Putamen (tissue), 1 donor: ENCODE measurements around the gene CAPN13.

Source experiments
- DNase-seq: peaks from one replicate; pipeline ENCODE4 v3.0.0-alpha.2; 2016; ENCODE audit warnings: low spot score

CAPN13 gene

DNA sequence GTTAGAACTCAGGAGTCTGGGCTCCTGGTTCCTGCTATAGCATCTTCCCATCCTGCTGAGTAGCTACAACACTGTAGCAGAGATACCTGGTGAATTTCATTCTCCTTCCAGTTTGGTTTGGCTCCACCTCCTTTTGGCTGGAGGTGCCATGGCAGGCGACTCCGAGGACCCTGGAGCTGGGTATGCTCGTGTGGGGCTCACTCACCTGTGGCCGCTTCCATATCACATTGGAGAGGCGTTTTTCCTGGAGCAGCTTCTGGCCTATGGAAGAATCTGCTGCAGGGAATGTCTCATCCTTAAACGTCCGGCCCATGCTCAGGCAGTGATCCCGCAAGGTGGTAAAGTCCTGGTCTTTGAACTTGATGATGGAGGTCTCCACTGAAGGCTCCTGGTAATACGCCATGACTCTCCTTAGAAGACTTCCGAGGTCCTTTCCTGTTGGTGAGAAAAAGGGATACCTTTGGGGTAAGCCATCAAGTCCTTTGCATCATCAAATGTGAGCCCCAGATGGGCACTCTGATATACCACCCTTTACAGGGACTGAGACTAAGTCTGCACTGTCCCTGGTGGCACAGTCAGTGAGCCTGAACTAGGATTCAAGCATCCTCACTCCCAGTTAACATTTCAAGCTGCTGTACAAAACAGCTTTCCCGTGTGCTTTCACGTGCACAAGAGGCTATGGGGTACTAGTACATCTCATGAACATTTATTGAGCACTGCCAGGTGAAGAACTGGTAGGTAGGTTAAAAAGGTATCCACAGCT lies 20.1 kb downstream of the CAPN13 start:
- DNase-seq, result no peak

DNA sequence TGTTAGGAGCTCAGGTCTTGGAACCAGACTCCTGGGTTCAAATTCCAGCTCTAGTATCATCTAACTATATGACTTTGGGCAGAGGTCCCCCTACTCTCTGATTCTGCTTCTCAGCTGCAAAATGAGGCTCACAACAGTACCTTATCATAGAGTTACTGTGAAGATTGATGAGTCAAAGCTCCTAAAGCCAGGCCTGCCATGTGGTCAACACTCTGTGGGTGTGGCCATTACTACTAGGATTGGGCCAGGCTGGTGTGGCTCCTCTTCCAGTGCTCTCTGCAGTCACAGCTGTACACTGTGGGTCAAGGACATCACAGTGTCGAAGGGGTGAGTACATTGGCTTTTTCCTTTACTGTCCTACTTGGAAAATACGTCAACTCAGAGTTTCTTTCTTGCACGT lies 22.6 kb downstream of the CAPN13 start:
- DNase-seq, result no peak

DNA sequence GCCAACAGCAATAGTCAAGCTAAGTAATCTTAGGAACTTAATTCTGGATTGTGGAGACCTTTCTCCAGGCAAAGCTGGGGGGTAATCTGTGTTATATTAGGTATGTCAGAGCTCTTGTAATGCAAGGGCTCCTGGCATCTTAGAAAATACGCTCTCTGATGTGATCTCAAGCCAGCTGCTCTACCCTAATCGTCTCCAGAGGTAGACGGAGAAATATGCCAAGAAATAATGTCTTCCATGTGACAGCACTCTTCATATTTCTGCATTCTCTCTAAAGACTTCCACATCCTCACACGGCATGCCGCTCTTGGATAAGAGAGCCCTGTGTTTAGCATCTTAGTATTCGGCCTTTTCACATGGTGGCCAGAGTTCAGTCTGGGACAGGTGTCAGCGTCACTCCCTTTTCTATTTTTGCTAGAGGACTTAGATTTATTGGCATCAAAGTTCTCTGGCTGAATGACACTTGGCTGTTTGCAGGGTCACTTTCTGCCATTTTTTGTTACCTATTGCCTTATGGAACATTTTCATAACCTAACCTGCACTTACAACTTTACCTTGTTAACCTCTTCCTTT lies 25.2 kb downstream of the CAPN13 start:
- no peak for DNase-seq

DNA sequence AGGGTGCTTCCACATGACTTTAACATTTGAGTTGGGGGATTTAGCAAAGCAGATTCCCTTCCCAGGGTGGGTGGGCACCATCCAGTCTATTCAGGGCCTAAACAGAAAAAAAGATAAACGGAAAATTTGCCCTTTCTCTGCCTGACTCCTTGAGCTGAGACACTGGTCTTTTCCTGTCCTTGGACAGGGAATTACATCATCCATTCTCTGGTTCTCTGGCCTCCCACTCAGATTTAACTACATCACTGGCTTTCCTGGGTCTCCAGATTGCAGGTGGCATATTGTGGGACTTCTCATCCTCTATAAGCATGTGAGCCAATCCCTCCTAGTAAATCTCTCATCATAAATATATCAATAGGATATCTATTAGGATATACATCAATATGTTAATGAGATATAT lies 25.8 kb downstream of the CAPN13 start:
- DNase-seq, result no peak

DNA sequence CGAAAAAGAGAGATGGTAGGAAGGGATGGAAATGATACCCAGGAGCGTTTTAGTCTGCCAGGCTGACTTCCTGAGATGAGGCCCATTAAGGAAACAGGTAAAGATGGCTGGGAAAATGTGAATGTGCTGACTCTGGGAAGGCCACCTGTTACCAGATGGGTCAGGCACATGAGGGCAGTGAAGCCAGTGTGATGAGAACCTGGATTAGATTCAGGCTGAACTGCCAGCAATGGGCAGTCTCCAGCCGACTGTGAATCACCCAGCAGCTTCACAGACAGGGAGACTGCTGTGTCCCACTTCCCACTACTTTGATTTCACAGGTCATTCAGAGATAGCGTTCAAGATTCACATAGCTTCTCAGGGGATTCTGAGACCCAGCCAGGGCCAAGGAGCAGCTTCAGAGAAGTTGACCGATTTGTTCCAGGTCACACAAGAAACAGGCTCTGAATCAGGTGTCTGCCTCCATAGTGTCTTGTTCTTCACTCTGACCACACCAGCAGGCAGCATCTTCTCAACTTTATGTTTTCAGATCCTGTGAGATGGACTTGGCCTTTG lies 26.4 kb downstream of the CAPN13 start:
- DNase-seq, result no peak

DNA sequence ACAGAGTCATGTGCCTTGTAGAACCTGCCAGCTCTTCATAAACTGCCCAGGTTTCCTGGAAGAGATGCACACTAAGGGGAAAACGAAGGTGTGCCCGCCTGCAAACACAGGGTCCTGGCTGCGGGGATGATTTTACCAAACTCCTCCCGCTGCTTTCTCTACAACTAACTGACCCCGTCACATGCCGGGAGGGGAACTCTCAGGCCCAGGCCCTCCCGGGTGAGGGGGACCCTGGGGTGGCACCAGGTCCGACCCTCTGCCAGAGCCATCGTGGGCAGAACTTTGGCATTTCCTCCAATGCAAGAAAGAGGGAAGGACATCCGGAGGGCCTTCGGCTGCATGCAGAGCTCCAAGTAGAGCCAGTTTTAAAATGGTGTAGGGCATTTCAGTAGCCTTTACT lies 28.6 kb downstream of the CAPN13 start:
- no peak for DNase-seq

DNA sequence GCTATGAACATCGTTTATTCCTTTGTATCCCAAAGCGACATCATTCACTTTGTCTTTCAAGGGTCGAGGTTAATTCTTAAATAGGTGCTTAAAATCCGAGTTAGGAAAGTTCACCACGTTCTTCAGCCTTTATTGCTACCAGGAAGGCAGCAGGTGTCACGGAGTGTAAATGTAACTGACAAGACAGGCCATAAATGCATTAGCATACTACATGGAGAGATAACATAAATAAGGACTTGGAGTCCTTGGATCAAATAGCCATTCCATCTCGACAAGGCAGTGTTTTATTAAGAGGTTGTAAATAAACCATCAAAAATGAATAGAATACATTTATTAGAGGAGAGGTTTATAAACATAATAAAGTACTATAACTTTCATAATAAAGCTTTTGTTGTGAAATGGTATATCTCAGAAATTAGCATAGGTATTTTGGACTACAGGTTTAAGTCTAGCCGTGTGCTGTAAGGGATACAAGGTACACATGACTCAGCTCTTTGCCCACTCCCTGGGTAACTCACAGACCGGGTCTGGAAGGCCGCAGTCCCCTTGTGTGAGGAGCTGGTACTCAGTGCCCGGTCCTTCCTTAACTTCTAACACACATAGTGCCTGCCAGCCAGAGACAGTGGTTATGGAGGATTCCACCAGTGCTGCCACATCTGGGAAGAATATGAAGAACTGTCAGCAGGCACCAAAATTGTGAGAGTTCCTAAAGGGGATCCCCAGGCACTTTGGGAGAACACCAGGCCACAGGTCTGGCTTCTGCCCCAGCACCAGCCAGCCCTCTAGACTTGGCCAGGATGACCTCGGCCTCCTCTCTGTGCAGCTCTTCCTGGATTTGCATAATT lies 29.4 kb downstream of the CAPN13 start:
- no peak for DNase-seq

DNA sequence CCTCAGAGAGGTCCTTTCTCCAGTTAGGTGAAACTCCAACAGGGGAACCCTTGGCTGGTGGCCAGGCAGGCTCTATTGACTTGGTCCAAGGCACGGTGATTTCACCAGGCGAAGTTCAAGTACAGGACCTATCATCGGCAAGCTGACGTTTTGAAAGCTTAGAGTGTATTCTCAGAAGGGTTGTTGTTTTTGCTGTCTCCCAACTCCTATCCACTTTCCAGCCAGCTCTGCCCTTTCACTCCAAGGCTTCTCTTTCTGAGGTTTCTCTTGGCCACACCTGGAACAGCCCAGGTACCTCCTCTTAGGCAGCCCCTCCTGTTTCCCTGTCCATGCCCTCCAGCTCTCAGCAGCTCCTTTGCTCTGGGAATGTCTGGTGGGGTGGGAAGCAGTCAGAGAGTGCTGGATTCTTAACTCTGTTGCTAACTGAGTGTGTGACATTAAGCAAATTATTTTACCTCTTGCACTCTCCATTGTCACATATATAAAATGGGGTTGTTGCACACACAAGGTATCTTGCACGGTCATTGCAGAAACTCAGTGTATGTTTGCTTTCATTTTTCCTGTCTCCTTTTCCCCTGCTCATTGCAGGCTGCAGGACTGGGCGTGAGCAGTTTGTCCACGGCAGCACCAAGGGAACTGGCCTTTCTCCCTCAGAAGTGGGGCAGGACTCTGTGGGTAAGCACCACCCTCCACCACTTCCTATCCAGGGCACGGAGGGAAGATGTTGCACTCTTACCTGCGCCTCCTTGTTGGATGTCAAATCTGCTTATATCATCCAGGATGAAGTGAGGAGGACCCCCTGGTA lies 30.2 kb downstream of the CAPN13 start:
- no peak for DNase-seq

DNA sequence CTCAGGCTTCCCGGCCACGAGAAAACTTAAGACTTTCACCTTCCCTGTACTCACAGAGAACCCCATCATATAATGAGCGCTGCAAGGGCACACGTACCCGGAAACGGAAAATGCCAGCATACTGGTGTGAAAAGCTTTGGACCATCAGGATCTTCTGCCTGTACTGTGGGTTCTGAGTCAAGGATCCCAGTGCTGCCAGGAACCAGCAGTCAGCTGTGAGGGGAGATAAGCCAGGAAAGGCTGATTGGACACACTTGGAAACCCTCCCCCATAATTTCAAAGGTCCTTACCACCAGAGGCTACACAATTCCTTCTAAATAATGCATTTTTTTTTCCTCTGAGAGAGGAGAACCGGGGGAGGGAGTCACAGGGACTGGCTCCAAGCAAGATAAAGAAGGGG lies 31.4 kb downstream of the CAPN13 start:
- no peak for DNase-seq

DNA sequence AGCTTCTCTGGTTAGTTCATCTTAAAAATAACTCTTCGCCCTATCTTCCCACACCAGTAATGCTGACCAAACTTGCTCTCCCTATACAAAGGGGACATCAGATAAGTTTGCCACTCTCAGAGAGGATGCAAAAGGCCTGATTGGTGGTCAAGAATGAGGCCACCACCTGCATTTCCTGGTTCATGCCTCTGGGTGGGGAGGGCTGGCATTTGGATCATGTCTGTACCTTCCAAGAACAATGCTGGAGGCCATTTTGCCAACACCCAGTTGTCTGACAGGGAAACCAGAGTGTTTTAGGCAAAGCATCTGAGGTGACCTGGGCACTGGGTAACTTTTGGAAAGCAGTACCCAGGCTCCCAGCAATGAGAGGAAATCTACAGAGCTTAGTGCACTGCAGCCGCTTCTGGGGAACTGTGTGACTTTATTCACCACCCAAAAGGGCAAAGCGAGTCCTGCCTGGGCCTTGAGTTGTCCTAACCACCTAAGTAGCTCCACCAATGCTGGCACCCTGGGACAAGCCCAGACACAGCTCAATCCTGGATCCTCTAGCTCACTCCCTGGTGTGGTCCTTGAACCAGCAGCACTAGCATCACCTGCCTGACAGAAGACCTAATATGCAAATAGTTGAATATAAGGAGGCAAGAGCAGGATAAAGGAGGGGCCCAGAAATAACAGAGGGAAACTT lies 35.1 kb downstream of the CAPN13 start:
- DNase-seq, result no peak

DNA sequence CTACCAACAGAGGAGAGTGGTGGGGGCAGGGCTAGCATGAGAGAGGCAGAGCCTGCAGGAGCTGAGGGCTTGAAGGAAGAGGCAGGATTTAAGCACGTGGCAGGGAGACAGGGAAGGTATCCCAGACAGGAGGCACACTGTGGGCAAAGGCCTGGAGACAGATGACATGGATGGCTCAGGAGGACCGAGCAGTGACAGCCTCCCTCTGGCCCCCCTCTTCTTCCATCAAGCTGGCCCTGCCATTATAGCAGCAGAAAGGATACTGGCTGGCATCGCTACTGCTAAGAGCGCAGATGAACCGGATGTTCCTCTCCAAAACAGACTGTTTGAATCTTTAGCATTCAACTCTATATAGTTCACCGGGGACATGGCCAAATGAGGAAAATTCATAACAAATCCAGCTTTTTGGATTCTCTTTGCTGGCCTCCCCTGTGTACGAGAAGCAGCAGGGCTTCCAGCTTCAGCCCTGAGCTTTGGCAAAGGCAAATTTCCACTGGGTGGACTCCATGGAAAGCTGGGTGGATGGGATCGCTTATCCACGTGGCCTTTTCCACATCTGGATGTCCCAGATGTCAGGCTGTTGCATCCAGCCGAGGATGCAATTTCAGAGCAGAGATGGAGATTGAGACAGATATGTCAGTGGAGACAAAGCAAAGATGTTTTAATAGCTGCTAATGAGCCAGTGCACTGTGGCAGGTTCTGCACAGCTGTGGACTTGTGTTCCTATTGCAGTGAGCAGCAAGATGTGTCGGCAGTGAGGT lies 36.2 kb downstream of the CAPN13 start:
- DNase-seq, result no peak

DNA sequence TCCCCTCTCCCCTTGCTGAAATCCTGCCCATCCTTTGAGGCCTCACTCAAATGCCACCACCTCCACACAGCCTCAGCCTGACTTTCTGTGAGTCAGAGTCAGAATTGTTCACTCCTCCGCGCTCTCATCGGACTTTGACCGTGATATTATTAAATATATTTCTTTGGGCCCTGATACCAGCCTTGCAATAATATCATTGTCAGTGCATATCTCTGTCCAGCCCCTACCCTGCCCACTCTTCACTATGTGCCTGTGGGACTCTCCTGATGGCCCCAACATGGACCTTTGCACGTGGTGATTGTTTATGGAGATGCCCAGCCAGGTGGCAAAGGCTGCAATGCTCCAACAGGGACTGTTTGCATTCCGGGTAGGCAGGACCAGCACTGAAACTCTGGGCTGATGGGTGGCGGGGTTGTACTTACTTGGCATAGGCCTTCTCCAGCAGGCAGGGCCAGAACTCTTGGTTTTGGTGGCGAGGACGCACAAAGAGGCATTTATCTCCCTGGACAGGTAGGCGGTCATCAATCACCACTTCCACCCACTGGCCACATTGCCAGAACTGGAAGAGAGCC lies 37.3 kb downstream of the CAPN13 start:
- DNase-seq, result no peak

DNA sequence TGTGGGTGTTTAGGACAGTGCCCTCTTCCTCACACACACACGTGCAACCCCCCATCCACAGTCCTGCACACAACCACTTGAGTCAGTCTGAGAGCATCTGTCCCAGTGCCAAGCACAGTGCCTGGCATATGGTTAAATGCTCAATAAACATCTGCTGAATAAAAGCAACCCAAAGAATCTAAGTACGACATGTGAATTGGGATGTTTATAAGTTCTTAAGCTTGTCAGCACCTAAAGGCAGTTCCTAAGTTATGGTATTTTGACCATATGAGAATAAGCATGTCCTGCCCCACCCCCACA lies 37.8 kb downstream of the CAPN13 start:
- no peak for DNase-seq

DNA sequence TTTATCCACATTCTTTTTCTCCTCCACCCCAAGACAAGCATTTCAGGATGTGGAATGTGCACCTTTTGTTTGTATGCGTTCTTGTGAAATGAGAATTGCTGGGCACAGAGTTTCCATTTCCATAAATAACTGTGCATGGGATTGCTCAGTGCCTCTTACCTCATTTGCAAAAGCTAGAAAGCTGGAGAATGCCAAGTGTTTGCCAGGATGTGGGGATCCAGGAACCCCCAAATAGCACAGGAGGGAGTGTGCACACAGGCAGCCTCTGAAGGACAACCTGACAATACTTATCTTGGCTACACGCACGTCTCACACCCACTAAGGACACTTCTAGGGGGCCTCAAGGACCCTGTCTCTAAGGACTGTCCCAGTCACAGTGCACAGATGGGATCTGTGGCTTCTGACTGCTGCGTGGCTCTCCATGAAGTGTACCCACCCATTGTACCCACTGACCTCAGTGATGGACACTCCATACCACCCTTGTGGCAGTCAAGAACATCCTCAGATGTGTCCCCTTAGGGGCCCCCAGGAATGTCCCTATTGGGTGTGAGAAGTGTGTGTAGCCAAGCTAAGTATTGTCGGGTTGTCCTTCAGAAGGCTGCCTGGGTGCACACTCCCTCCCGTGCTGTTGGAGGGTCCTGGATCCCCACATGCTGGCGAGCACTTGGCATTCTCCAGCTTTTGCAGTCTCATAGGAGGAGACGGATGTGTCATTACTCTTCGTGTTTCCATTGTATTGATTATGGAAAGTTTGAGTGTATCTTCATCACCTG lies 38.4 kb downstream of the CAPN13 start:
- no peak for DNase-seq

DNA sequence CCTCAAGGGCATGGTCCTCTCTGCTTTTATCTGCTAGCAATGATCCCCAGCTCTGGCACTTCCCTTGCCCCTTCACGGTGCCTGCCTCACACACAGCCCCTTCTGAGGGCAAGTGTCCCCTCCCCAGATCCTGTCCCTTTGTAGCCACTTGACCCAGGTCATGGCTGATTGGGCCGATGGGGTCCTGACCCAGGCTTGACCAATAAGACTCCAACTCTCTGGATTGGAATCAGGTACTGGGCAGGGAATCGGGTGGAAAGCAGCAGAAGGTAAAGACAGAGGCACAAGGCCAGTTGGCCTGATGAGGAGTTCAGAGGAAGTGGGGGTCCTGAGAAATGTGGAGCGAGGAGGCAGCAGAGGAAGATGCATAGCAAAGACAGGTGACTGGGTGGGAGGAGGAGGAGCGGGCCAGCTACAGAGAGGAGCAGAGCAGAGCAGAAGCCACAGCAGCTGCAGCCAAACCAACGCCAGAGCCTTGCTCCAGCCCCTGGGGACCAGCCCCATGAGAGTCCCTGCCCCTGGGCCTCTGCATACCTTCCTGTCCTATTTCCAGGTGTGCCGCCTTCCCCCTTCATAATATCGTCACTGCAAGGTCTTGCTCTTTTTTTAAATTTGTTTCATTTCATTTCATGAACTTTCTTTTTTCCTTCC lies 39.1 kb downstream of the CAPN13 start:
- DNase-seq, result no peak

DNA sequence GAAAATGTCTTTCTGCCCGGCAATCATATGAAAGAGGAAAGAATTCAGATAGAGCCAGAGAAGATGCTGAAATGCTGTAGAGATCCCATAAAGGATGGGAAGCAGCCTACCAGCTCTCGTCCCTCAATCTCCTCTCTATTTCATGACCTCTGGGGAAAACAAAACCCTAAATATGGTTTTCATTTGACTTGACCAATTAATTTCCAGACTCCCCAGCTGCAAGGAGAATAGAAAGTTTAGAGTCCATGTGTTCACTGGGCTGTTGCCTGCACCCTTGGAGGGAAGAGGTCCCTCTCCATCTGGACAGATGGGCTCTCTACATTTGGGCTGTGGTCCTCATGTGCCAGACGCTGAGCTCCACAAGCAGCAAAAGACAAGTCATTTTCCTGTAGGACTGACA lies 40.6 kb downstream of the CAPN13 start:
- DNase-seq, result no peak

DNA sequence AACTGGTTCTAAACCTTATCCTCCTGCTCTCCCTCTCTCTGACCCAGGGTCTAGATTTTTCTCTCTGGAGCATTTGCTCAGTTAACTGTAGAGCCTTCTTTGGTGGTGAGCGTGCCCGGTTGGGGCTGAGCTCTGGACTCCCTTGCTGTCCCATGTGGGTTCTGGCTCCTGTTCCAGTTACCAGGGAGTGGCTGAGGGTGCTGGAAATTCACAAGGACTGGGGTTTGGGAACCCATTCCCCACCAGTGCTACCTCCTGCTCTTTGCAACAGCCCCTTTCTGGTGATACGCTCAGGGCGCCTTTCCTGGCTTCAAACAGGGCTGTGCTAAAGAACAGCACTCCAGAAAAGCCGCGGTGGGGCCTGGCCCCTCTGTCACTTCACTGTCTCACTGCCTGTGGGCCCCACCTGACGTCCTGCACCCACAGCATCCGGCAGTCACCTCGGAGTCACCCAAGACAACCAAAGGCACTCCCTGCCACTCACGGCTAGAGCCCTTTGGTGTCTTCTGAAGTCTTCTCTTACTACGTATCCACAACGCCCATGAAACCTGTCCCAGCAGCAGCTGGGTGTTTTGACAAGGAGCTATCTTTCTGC lies 41.3 kb downstream of the CAPN13 start:
- no peak for DNase-seq

DNA sequence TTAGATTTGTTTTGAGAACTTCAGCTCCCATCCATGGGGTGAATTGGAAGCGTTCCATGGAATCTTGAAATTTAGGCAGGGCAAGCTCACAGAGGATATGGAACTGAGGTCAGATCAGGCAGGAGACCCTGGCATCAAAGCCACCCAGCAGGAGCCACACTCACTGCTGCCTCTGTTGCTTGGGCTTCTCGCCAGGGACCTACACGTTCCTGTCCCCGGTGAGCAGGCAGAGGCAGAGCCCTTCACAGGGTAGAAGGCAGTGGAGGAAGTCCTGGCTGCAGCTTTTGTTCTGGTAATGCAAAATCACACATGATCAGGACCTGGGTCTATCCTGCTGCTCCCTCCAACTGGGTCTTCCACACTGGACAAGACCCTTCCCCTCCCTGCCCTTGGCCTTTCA lies 42.1 kb downstream of the CAPN13 start:
- no peak for DNase-seq
